SKM-1 treated with dmso at 0.1 percent for 144 hours (cell line): ENCODE results near the gene BIN1.

Source experiments
- DNase-seq: peaks from one replicate; lab custom pipeline; 2025; ENCODE audit not compliant: unreplicated experiment; lab: John Stamatoyannopoulos, UW

BIN1 gene

DNA sequence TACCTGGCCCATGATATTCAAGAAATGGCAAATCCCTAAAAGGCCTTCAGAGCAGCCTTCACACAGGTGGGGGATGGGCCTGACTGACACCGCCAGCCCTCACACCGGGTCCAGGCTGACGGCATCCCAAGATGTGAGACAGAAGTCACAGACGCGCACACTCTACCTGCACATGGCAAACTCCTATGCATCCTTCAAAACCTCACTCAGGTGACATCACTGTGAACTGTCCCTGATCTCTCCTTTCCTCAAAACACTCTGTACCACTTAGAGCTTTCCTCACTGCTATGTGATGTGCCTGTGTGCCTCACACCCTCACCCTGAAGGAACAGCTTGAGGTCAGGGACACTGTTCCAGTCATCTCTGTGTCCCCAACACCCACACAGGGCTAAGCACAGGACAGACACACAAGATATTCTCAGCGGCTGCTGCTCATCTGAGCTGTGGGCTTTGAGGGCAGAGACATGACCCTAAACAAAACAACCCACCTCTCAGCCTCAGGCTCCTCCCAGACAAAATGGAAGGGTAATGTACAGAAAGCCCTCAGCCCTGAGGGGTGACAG lies 27.5 kb downstream of the BIN1 start:
- DNase-seq: no peak

GRCh38 chr2:127078666-127079270 lies 28.2 kb downstream of the BIN1 start:
- DNase-seq: no peak

DNA sequence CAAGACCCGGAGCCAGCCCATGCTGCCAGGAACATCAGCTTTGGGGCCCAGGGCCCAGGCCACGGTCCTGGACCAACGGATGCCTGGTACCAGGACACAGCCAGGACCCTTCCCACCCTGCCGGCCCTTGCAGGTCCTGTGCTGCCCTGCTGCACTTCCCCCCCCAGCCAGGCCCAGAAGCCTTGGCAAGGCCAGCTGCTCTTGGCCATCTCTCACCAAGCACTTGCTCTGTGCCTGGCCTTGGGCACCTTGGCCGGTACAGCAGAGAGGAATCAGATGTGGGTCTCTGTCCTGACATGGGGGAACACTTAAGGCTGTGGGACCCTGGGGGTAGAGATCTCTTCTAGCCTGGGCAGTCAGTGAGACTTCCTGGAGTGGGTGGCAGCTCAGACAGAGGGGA lies 28.9 kb downstream of the BIN1 start:
- DNase-seq: no peak

DNA sequence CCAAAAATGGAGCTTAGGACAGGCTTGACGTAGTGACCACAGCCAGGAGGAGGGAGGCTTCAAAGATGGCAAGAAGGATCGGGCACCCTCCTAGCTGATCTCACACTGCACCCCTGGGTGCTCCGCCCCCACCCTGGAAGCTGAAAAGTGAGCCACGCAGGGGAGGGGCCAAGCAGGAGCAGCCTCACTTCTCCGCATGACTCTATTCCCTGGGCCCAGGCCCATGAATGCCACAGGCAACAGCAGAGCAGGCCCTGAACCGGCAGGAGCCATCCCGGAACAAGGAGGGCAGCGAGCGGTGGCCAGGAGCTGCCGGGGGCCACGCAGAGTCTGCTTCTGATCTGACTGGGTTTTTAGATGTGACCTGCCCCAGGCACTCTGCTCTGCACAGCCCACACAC lies 30.0 kb downstream of the BIN1 start:
- no peak for DNase-seq

GRCh38 chr2:127076290-127076689 lies 30.7 kb downstream of the BIN1 start:
- no peak for DNase-seq

- no peak for DNase-seq
Observed at GRCh38 chr2:127075821-127076220, 31.1 kb downstream of the BIN1 start.

GRCh38 chr2:127074936-127075335 lies 32.0 kb downstream of the BIN1 start:
- DNase-seq: no peak

DNA sequence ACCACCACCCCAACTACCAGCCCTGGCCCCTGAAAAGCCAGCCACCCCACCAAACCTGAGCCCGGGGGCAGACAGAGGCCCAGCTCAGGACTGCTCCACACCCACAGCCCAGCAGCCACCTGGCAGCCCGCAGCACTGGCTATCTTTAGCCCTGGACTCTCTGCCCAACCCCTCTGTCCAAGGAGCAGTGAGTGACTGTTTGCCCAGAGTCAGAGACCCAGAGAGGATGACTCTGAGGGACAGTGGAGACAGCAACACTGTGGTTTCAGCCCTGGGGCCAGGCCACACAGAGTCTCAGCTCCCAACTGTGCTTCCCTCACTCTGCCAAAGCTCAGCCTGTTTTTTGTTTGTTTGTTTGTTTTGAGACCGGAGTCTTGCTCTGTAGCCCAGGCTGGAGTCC lies 32.6 kb downstream of the BIN1 start:
- DNase-seq: no peak

DNA sequence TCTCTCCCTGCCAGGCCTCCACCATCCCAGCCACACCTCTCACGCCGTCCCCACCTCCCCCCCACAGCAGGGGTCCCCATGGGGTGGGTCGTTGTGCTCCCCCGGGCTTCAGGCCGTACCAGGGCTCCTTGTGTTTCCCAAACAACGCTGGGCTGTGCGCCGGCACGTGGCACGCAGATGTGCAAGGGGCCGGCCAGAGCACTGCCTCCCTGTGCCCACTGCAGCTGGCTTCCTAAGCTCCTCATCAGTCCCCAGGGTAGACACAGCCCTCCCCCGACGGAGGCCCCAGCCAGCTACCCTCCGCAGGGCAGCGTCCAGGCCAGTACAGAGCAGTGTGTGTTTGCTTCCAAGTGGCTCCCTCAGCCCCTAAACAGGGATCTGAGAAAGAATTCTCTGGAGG lies 34.0 kb downstream of the BIN1 start:
- no peak for DNase-seq

DNA sequence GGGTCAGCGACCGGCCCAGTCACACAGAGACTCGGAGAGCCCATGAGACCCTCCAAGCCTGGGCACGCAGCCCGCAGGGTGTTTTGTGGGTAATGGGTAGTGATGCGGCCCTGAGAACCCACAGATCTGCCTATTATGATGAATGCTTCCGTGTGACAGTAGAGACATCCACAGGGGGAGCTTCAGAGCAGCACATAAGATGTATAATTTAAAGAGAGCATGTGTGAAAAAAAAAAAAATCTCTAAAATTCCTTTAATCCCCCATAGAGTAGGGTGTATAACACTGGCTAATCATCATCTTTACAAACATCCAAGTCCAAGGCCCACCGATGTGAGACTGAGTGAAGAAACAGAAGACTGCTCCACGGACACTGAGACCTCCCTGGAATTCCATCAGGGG lies 34.6 kb downstream of the BIN1 start:
- DNase-seq: no peak

DNA sequence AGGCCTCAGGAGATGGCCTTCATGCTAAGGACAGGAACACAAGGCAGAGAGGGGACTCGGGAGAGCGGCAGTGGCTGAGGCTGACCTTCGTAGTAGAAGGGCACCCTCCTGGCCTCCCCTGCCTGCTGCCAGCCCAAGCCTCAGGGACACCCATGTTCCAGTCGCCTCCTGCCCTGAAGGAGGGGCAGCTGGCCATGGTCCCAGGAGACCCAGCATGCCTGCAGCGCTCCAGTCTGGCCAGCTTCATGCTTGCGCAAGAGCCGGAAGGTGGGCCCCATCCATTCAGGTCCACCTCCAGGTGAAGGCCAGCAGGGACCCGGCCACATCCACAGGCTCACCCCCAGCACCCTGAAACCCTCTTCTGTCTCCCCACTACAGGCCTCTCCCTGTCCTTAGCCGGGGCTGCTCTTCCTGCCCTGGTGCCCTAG lies 35.0 kb downstream of the BIN1 start:
- DNase-seq: no peak

DNA sequence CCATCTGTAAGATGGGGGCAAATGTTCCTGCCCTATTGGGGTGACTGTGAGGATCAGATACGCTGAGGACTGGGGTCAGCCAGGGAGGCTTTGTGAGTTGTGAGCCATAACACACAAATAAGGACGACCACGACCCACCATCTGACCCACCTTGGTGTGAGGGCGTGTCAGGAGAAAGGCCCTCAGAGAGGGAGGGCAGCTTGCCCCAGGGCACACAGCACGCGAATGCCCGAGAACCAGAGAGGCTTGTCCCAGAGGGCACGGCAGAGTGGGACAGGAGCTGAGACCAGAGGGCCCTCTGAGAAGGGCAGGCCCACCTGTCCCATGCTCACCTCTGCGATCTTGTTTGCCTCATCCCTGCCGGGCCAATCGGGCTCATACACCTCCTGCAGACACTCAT lies 36.7 kb downstream of the BIN1 start:
- no peak for DNase-seq

DNA sequence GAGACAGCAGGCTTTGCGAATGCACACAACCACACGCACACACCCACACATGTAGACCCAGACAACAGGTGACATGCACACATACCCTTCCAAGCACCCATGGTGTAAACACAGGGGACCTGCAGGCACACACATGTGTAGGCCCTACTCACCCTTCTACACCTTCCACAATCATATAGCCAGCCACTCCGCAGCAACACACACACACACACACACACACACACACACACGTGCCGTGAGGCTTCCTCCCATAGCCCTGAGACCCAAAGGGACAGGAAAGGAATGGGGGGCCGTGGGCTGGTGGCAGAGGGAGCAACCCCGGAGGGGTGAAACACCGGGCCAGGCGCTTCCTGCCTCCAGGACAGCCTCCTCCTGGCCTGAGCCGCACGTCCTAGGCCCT lies 37.4 kb downstream of the BIN1 start:
- DNase-seq: no peak

- DNase-seq: no peak
Observed at GRCh38 chr2:127069003-127069402, 38.0 kb downstream of the BIN1 start.

DNA sequence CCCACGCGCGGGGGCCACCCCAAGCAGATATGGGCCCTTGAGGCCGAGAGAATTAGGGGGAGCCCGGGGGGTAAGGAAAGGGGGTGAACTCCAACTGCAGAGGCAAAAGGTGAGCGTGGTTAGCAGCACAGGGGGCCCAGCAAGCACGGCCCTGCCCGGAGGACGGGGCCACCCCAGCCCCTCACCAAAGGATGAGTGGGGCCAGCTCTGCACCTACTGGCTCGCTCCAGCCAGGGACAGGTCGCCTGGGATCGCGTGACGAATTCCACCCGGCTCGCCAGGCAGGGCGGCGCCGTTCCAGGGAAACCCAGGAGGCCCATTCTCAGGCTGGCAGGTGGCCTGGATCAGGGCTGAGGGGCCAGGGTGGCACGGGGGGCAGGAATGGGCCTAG lies 38.6 kb downstream of the BIN1 start:
- DNase-seq: no peak

GRCh38 chr2:127067620-127068350 lies 39.2 kb downstream of the BIN1 start:
- peak; percentile 60 for DNase-seq

GRCh38 chr2:127066942-127067341 lies 40.0 kb downstream of the BIN1 start:
- no peak for DNase-seq

DNA sequence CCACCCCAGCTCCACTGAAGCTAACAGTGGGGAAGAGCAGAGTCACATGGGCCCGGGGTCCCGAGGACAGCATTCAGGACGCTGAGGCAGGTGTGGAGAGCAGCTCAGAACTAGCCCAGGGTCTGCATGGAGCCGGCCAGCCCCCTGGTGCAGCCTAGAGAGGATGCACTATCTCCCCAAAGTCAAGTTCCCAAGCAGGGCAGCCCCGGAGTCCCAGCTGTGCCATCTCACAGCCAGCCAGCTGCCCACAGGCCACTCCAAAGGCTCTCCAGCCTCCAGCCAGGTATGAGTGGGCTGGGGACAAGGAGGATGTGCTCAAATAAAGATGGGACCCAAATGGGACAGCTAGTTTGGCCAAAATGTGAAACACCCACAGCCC lies 41.0 kb downstream of the BIN1 start:
- no peak for DNase-seq

DNA sequence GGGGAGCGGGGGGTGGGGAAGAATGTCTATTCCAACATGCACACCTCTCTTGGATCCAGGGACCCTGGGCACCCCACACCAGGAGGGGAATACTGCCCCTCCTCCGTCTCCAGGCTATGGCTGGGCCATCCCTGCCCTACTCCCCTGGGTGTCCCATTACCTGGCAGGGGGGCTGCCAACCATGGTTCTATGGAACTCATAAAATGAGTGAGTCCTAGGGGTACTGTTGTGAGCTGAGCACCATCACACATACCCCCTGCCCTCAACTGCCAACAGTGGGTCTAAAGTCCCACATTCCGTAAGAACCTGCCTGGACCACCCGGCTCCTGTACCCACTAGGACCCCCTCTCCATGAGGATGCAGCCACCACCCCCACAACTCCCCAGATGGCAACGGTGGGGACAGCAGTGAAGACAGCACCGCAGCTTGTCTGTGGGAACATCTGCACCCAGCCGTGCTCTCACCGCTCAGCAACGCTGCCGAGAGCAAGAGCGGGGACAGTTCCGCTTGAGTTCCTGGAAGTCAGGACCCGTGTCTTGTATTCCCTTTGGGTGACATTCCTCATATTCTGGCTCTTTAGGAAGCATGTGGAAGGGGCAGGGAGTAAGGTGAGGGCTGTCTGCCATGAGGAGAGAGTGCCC lies 41.5 kb downstream of the BIN1 start:
- no peak for DNase-seq

DNA sequence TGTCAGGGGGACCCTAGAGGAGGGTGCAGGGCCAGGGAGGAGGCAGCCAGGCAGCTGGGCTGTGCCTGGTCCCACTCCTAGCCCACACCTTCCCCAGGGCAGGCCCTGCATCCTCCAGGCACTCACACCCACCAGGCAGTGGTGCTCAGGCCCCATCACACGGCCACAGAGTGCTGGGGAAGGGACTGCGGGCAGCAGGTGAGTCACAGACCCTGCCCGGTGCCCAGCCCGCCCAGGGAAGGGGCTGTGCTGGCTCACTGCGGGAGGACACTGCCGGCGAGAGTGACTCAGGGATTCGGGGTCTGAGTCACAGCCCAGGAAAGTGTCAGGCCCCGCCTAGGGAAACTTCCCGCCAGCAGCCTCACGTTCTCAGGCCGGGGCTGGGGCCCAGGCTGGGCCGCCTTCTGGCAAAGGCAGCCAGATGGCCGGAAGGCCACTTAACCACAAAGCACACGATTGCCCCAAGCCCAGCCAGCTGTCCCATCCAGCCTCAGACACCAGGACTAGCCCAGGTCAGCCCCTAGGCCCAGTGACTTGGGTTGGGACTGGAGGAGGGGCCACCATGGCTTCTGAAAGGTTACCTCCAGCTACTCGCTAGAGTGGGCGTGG lies 42.2 kb downstream of the BIN1 start:
- DNase-seq: peak; percentile 85

GRCh38 chr2:127063701-127064590 lies 43.0 kb downstream of the BIN1 start:
- no peak for DNase-seq
